Measurements from ENCODE around the gene PRKCE.

The PRKCE gene

GRCh38 chr2:46014911-46015654 is 363.6 kb downstream of the PRKCE start:
- TF ChIP-seq GATA3 (IDR thresholded peaks at IDR 0.05; ENCODE audit: low read depth, low read length): no peak
- TF ChIP-seq GATA2 (IDR thresholded peaks at IDR 0.05; ENCODE audit: low read depth, low read length): no peak

- TF ChIP-seq GATA2 (IDR thresholded peaks at IDR 0.05; ENCODE audit: low read depth, low read length): peak; percentile 54
- no peak for TF ChIP-seq GATA3 (IDR thresholded peaks at IDR 0.05; ENCODE audit: low read depth, low read length)
These were observed 364.2 kb downstream of the PRKCE start for GRCh38 chr2:46015671-46016070.

- TF ChIP-seq GATA2 (IDR thresholded peaks at IDR 0.05; ENCODE audit: low read depth, low read length) (no peak), GATA3 (IDR thresholded peaks at IDR 0.05; ENCODE audit: low read depth, low read length) (no peak)
These were observed 364.6 kb downstream of the PRKCE start for GRCh38 chr2:46016091-46016490.

GRCh38 chr2:46018773-46019591 is 367.5 kb downstream of the PRKCE start:
- TF ChIP-seq GATA2 (IDR thresholded peaks at IDR 0.05; ENCODE audit: low read depth, low read length): no peak
- no peak for TF ChIP-seq GATA3 (IDR thresholded peaks at IDR 0.05; ENCODE audit: low read depth, low read length)

GRCh38 chr2:46020416-46020815 is 368.9 kb downstream of the PRKCE start:
- TF ChIP-seq GATA3 (IDR thresholded peaks at IDR 0.05; ENCODE audit: low read depth, low read length) (no peak), GATA2 (IDR thresholded peaks at IDR 0.05; ENCODE audit: low read depth, low read length) (no peak)

- TF ChIP-seq GATA2 (IDR thresholded peaks at IDR 0.05; ENCODE audit: low read depth, low read length) (no peak), GATA3 (IDR thresholded peaks at IDR 0.05; ENCODE audit: low read depth, low read length) (no peak)
These were observed 371.8 kb downstream of the PRKCE start for GRCh38 chr2:46023165-46023854.

- TF ChIP-seq GATA2 (IDR thresholded peaks at IDR 0.05; ENCODE audit: low read depth, low read length) (no peak), GATA3 (IDR thresholded peaks at IDR 0.05; ENCODE audit: low read depth, low read length) (no peak)
These were observed 372.8 kb downstream of the PRKCE start for GRCh38 chr2:46024146-46024779.

GRCh38 chr2:46025081-46025480 is 373.6 kb downstream of the PRKCE start:
- TF ChIP-seq GATA3 (IDR thresholded peaks at IDR 0.05; ENCODE audit: low read depth, low read length) (no peak), GATA2 (IDR thresholded peaks at IDR 0.05; ENCODE audit: low read depth, low read length) (no peak)

GRCh38 chr2:46025676-46026075 is 374.2 kb downstream of the PRKCE start:
- TF ChIP-seq GATA3 (IDR thresholded peaks at IDR 0.05; ENCODE audit: low read depth, low read length): no peak
- TF ChIP-seq GATA2 (IDR thresholded peaks at IDR 0.05; ENCODE audit: low read depth, low read length): no peak

GRCh38 chr2:46026431-46026830 is 375.0 kb downstream of the PRKCE start:
- TF ChIP-seq GATA3 (IDR thresholded peaks at IDR 0.05; ENCODE audit: low read depth, low read length): no peak

GRCh38 chr2:46029332-46029811 is 377.9 kb downstream of the PRKCE start:
- no peak for TF ChIP-seq GATA2 (IDR thresholded peaks at IDR 0.05; ENCODE audit: low read depth, low read length)
- no peak for TF ChIP-seq GATA3 (IDR thresholded peaks at IDR 0.05; ENCODE audit: low read depth, low read length)

- no peak for TF ChIP-seq GATA2 (IDR thresholded peaks at IDR 0.05; ENCODE audit: low read depth, low read length)
- no peak for TF ChIP-seq GATA3 (IDR thresholded peaks at IDR 0.05; ENCODE audit: low read depth, low read length)
These were observed 378.9 kb downstream of the PRKCE start for GRCh38 chr2:46030330-46030729.

GRCh38 chr2:46032161-46032813 is 380.8 kb downstream of the PRKCE start:
- TF ChIP-seq GATA2 (IDR thresholded peaks at IDR 0.05; ENCODE audit: low read depth, low read length) (no peak), GATA3 (IDR thresholded peaks at IDR 0.05; ENCODE audit: low read depth, low read length) (no peak)
